ENCODE data around the gene AOC1. TPM values are rescaled to one million over a fixed set of nuclear protein-coding genes. Genes with fewer than 3 reads are reported as not detected.

AOC1 gene
- total RNA-seq, 2 experiments from 2014 or later, result not detected

GRCh38 chr7:150826061-150826849, 26.1 kb upstream of the AOC1 start:
- intact Hi-C loops (cut with micrococcal nuclease; ENCODE audit: unreplicated experiment), result no loop called here
- no peaks in the 10 kb centered on the region for H3K36me3 ChIP-seq (ENCODE audit: insufficient read depth, low read length)
- H2AFZ ChIP-seq (ENCODE audit: low read length), result no peak overlapping the region
- ChIA-PET POLR2A (no interaction called here), CTCF (ENCODE audit: unreplicated experiment) (no interaction called here)
- no peaks in the 10 kb centered on the region for H3K9me2 ChIP-seq (ENCODE audit: insufficient read depth, low read length)
- no peak overlapping the region for H3K27ac ChIP-seq (ENCODE audit: low read depth, low read length, poor library complexity, severe bottlenecking)
- no peak overlapping the region for H3K4me2 ChIP-seq (ENCODE audit: low read length)
- H4K20me1 ChIP-seq (ENCODE audit: insufficient read depth, low read length), result no peaks in the 10 kb centered on the region
- no TSS peak for BruUV-seq (replicated peaks)
- TF ChIP-seq EZH2phosphoT487 (IDR thresholded peaks at IDR 0.05; ENCODE audit: borderline replicate concordance, low read depth, low read length), result no peak
- TF ChIP-seq CTCF (conservative IDR thresholded peaks at IDR 0.05; ENCODE audit: low read length), result no peak
- no peak for DNase-seq (ENCODE audit: low spot score)
- no peaks in the 10 kb centered on the region for H3K79me2 ChIP-seq (ENCODE audit: insufficient read depth, low read depth, low read length)
- H3K4me3 ChIP-seq (ENCODE audit: low read depth, low read length, poor library complexity, severe bottlenecking), result no peak overlapping the region
- no peaks in the 10 kb centered on the region for H3K4me1 ChIP-seq (ENCODE audit: insufficient read depth, low read length, poor library complexity, severe bottlenecking)
- no peaks in the 10 kb centered on the region for H3K9me3 ChIP-seq (ENCODE audit: low read length)

- POLR2A ChIA-PET, result no interaction called here
- no peak overlapping the region for H2AFZ ChIP-seq (ENCODE audit: low read length)
- no peaks in the 10 kb centered on the region for H4K20me1 ChIP-seq (ENCODE audit: insufficient read depth, low read length)
- H3K4me2 ChIP-seq (ENCODE audit: low read length), result no peak overlapping the region
- no peaks in the 10 kb centered on the region for H3K9me2 ChIP-seq (ENCODE audit: insufficient read depth, low read length)
- no peaks in the 10 kb centered on the region for H3K4me1 ChIP-seq (ENCODE audit: insufficient read depth, low read length, poor library complexity, severe bottlenecking)
- no peak for DNase-seq (ENCODE audit: low spot score)
- no peaks in the 10 kb centered on the region for H3K79me2 ChIP-seq (ENCODE audit: insufficient read depth, low read depth, low read length)
- TF ChIP-seq EZH2phosphoT487 (IDR thresholded peaks at IDR 0.05; ENCODE audit: borderline replicate concordance, low read depth, low read length) (no peak), CTCF (conservative IDR thresholded peaks at IDR 0.05; ENCODE audit: low read length) (peak; percentile 39; the same call in 1 of the 2 replicates)
- H3K4me3 ChIP-seq (ENCODE audit: low read depth, low read length, poor library complexity, severe bottlenecking), result no peak overlapping the region
- H3K9me3 ChIP-seq (ENCODE audit: low read length), result no peaks in the 10 kb centered on the region
- no TSS peak for BruUV-seq (replicated peaks)
- CTCF ChIA-PET (ENCODE audit: unreplicated experiment), result no interaction called here
- H3K27ac ChIP-seq (ENCODE audit: low read depth, low read length, poor library complexity, severe bottlenecking), result no peak overlapping the region
- no peaks in the 10 kb centered on the region for H3K36me3 ChIP-seq (ENCODE audit: insufficient read depth, low read length)
- intact Hi-C loops (cut with micrococcal nuclease; ENCODE audit: unreplicated experiment), result no loop called here
Observed at GRCh38 chr7:150828384-150828783, 23.9 kb upstream of the AOC1 start.

- no peaks in the 10 kb centered on the region for H3K79me2 ChIP-seq (ENCODE audit: insufficient read depth, low read depth, low read length)
- CTCF ChIA-PET (ENCODE audit: unreplicated experiment), result no interaction called here
- TF ChIP-seq CTCF (conservative IDR thresholded peaks at IDR 0.05; ENCODE audit: low read length), result no peak
- TF ChIP-seq EZH2phosphoT487 (IDR thresholded peaks at IDR 0.05; ENCODE audit: borderline replicate concordance, low read depth, low read length), result no peak
- H3K9me2 ChIP-seq (ENCODE audit: insufficient read depth, low read length), result no peaks in the 10 kb centered on the region
- POLR2A ChIA-PET, result interaction anchor here (0.7 kb wide), 1 partner anchor 19 kb away, joined by 3 read pairs; no protein-coding TSS in a partner anchor
- no peak overlapping the region for H3K27ac ChIP-seq (ENCODE audit: low read depth, low read length, poor library complexity, severe bottlenecking)
- no peak overlapping the region for H3K4me3 ChIP-seq (ENCODE audit: low read depth, low read length, poor library complexity, severe bottlenecking)
- BruUV-seq (replicated peaks), result no TSS peak
- H3K4me1 ChIP-seq (ENCODE audit: insufficient read depth, low read length, poor library complexity, severe bottlenecking), result no peaks in the 10 kb centered on the region
- intact Hi-C loops (cut with micrococcal nuclease; ENCODE audit: unreplicated experiment), result no loop called here
- H4K20me1 ChIP-seq (ENCODE audit: insufficient read depth, low read length), result no peaks in the 10 kb centered on the region
- H3K36me3 ChIP-seq (ENCODE audit: insufficient read depth, low read length), result no peaks in the 10 kb centered on the region
- no peaks in the 10 kb centered on the region for H3K9me3 ChIP-seq (ENCODE audit: low read length)
- DNase-seq (ENCODE audit: low spot score), result no peak
- no peak overlapping the region for H2AFZ ChIP-seq (ENCODE audit: low read length)
- H3K4me2 ChIP-seq (ENCODE audit: low read length), result no peak overlapping the region
Observed at GRCh38 chr7:150829426-150829825, 22.9 kb upstream of the AOC1 start.

Data from OCI-LY7 (cell line).